Choroid plexus epithelial cell (primary cell): ENCODE measurements around the gene TCERG1L.

Source experiments
- DNase-seq: peaks from one replicate; pipeline ENCODE4 v3.0.0-alpha.2; 2010; ENCODE audit warnings: low read depth
- H3K4me3 ChIP-seq: 2 replicates; pipeline ENCODE4 v1.5.1; 2011; ENCODE audit warnings: low read depth, mild to moderate bottlenecking, control low read depth, low read length, moderate library complexity
- CTCF ChIP-seq: conservative IDR thresholded peaks from 2 replicates; pipeline ENCODE4 v1.5.1; 2011; ENCODE audit warnings: low read depth, mild to moderate bottlenecking, control low read depth, inconsistent platforms, low read length, moderate library complexity

The TCERG1L gene, protein sequence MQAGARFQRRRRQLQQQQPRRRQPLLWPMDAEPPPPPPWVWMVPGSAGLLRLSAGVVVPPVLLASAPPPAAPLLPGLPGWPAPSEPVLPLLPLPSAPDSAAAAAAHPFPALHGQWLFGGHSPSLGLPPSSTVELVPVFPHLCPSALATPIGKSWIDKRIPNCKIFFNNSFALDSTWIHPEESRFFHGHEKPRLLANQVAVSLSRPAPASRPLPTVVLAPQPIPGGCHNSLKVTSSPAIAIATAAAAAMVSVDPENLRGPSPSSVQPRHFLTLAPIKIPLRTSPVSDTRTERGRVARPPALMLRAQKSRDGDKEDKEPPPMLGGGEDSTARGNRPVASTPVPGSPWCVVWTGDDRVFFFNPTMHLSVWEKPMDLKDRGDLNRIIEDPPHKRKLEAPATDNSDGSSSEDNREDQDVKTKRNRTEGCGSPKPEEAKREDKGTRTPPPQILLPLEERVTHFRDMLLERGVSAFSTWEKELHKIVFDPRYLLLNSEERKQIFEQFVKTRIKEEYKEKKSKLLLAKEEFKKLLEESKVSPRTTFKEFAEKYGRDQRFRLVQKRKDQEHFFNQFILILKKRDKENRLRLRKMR

GRCh38 chr10:131311661-131312477 is at the start of gene TCERG1L:
TCERG1L (minus strand) TSS chr10:131311721; CDS start chr10:131311635, 86 bp downstream.
- TF ChIP-seq CTCF, result no peak
- DNase-seq, result no peak
- no peak within 1 kb of the TSS for H3K4me3 ChIP-seq

DNA sequence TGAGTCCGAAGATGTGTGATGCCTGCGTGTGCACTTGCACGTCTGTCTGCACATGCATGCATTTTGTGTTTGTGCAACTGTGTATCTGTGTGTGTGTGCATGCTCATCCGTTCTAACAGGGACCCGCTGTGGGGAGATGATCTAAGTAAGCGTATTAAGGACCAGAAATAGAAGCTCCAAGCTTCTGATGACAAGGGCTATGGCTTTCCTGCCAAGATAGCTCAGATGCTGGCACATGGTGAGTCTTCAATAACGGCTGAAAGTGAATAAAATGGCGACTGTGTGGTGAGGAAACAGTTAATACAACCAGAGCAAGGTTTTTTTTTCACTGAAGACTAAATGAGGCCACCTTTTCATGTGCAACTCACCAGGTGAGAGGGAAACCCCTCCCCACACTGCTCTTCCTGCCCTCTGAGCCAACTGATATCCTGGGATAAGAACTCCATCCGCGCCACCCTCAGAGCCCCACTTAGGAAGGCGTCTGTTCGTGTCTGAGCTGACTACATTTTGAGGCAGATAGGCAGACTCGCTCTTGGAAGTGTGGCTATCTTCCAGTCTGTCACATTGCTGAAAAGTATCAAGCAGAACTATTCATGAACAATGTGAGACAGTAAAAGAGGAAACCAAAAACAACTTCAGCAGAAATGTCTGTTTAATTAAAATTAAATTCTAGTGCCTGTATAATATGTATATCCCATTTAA is 47.4 kb upstream of the TCERG1L start:
- no peak for DNase-seq
- no peak for TF ChIP-seq CTCF
- H3K4me3 ChIP-seq, result no peak overlapping the region

DNA sequence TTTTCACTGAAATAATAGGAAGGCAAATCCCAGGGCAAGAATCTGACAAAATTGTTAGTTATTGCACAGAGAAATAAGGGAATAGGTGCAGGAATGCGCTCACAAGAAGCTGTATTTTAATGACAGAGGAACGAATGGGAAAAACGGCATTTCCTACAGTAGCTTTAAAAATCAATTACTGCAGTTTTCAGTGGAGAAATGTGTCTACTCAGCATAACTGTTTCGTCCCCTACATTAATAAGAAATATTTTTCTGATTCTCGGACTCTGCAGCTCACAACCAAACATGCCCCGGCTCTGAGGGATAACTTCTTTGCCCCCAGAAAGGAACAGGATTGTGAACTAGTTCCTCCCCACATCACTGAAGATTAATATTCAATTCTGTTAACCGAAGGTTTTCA is 44.9 kb upstream of the TCERG1L start:
- TF ChIP-seq CTCF, result no peak
- H3K4me3 ChIP-seq, result no peak overlapping the region
- no peak for DNase-seq

GRCh38 chr10:131355881-131356280 is 44.4 kb upstream of the TCERG1L start:
- no peak overlapping the region for H3K4me3 ChIP-seq
- no peak for TF ChIP-seq CTCF
- no peak for DNase-seq

- no peak overlapping the region for H3K4me3 ChIP-seq
- DNase-seq, result no peak
- no peak for TF ChIP-seq CTCF
Measured at GRCh38 chr10:131355056-131355455, 43.5 kb upstream of the TCERG1L start.

- TF ChIP-seq CTCF, result no peak
- no peak overlapping the region for H3K4me3 ChIP-seq
- DNase-seq, result no peak
Measured at GRCh38 chr10:131354380-131354779, 42.9 kb upstream of the TCERG1L start.
